Endodermal cell (in vitro differentiated cells): Measurements from ENCODE around the gene CDK10. TPM values are rescaled to one million over a fixed set of nuclear protein-coding genes. Genes with fewer than 3 reads are reported as not detected.

ENCODE experiments used
- DNase-seq: peaks from one replicate; pipeline ENCODE4 v3.0.0-alpha.2; 2017
- H3K27ac ChIP-seq: 2 replicates; pipeline ENCODE4 v1.5.1; 2013; ENCODE audit warnings: mild to moderate bottlenecking, low read depth, low read length, moderate library complexity
- H3K27me3 ChIP-seq: 2 replicates; pipeline ENCODE4 v1.6.1; 2013; ENCODE audit warnings: mild to moderate bottlenecking, low read length, moderate library complexity; ENCODE audit not compliant: insufficient read depth, control insufficient read depth, poor library complexity, severe bottlenecking
- H3K36me3 ChIP-seq: 2 replicates; pipeline ENCODE4 v1.7.0; 2013; ENCODE audit warnings: mild to moderate bottlenecking, low read length, moderate library complexity; ENCODE audit not compliant: control insufficient read depth, insufficient read depth
- H3K4me1 ChIP-seq: one replicate; pipeline ENCODE4 v1.7.0; 2013; ENCODE audit warnings: low read length; ENCODE audit not compliant: control insufficient read depth, insufficient read depth
- H3K4me3 ChIP-seq: 2 replicates; pipeline ENCODE4 v1.5.1; 2013; ENCODE audit warnings: mild to moderate bottlenecking, low read length, moderate library complexity
- H3K9ac ChIP-seq: 2 replicates; pipeline ENCODE4 v1.6.1; 2013; ENCODE audit warnings: mild to moderate bottlenecking, low read length, moderate library complexity; ENCODE audit not compliant: poor library complexity, severe bottlenecking; ENCODE audit errors: extremely low read depth
- H3K9me3 ChIP-seq: 2 replicates; pipeline ENCODE4 v1.6.1; 2013; ENCODE audit warnings: mild to moderate bottlenecking, low read length, moderate library complexity; ENCODE audit not compliant: control insufficient read depth
- H3K27ac Mint-ChIP-seq: 2 replicates; pipeline ENCODE4 v1.8.0; 2020; ENCODE audit warnings: mixed read lengths
- H3K27me3 Mint-ChIP-seq: 2 replicates; pipeline ENCODE4 v1.8.0; 2021; ENCODE audit warnings: mild to moderate bottlenecking, mixed read lengths; ENCODE audit not compliant: insufficient read depth
- H3K36me3 Mint-ChIP-seq: 2 replicates; pipeline ENCODE4 v1.8.0; 2020; ENCODE audit warnings: low read depth, mixed read lengths
- H3K4me1 Mint-ChIP-seq: 2 replicates; pipeline ENCODE4 v1.8.0; 2020; ENCODE audit warnings: mixed read lengths
- H3K4me3 Mint-ChIP-seq: 2 replicates; pipeline ENCODE4 v1.8.0; 2020; ENCODE audit warnings: mild to moderate bottlenecking, moderate library complexity, mixed read lengths
- H3K9me3 Mint-ChIP-seq: 2 replicates; pipeline ENCODE4 v1.8.0; 2020; ENCODE audit warnings: mild to moderate bottlenecking, mixed read lengths
- WGBS, 2 experiments: methylation state at CpG; one replicate each; pipeline versions ENCODE4 v1.1.5 to v1.1.7; 2013; ENCODE audit warnings: missing lambda C conversion rate in 2 of 2, mixed read lengths in 1 of 2; ENCODE audit not compliant: insufficient coverage in 1 of 2, insufficient read length in 1 of 2; 5-methylcytosine and 5-hydroxymethylcytosine counted together
- long read RNA-seq, 4 experiments: library from polyadenylated mRNA in 2 of 4; library from RNA in 1 of 4; library from capped mRNA in 1 of 4; stranded (forward) in 3 of 4; unstranded in 1 of 4; transcript quantifications; one replicate each; pipeline ENCODE4 v2.0.0, GENCODE V29; 2020 to 2021; ENCODE audit warnings: inconsistent platforms in 1 of 4
- polyA plus RNA-seq, 2 experiments: library from polyadenylated mRNA; stranded (reverse); fragments of 50-300 nt; gene quantifications; one replicate each; pipeline ENCODE4 v1.2.3, GENCODE V29; 2013
- total RNA-seq, 2 donors: library from RNA; stranded (reverse); fragmentation: NEBNext Ultra II Directional in 1 of 2; extraction: Animal tissue kit (Norgen Biotek cat#: 25700) in 1 of 2; gene quantifications; 2 replicates in 1 of 2; 3 replicates in 1 of 2; pipeline ENCODE4 v1.2.1, GENCODE V29; 2021
- TF ChIP-seq, protein P1 (sequence below): fragments of 200-600 bp; sonication (generic); conservative IDR thresholded peaks from 2 replicates; pipeline ENCODE4 v1.5.0; 2021; ENCODE audit warnings: antibody characterized with exemption, mild to moderate bottlenecking

The CDK10 gene, protein sequence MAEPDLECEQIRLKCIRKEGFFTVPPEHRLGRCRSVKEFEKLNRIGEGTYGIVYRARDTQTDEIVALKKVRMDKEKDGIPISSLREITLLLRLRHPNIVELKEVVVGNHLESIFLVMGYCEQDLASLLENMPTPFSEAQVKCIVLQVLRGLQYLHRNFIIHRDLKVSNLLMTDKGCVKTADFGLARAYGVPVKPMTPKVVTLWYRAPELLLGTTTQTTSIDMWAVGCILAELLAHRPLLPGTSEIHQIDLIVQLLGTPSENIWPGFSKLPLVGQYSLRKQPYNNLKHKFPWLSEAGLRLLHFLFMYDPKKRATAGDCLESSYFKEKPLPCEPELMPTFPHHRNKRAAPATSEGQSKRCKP
- total RNA-seq = 100 to 1,000 TPM; 108 to 123 TPM
- polyA plus RNA-seq (2013, experiment 1 of 2) = 95.5 TPM
- polyA plus RNA-seq (2013, experiment 2 of 2) = 113 TPM
- long read RNA-seq, experiment 1, partial matches to known transcripts = 8 of 20 reads
- long read RNA-seq, experiment 1, other reads (novel, unspliced or antisense) = 7 of 20 reads
- long read RNA-seq, experiment 2, transcript CDK10-202 (13 exons, 1,798 nt) = major isoform, 13 of 112 reads
- long read RNA-seq, experiment 2, partial matches to known transcripts = 35 of 112 reads
- long read RNA-seq, experiment 2, other reads (novel, unspliced or antisense) = 59 of 112 reads
- long read RNA-seq, experiment 3, transcript CDK10-204 (11 exons, 2,532 nt) = minor isoform, 11 of 360 reads
- long read RNA-seq, experiment 3, transcript CDK10-202 (13 exons, 1,798 nt) = major isoform, 39 of 360 reads
- long read RNA-seq, experiment 3, transcript CDK10-212 (12 exons, 1,376 nt) = minor isoform, 11 of 360 reads
- long read RNA-seq, experiment 3, partial matches to known transcripts = 14 of 360 reads
- long read RNA-seq, experiment 3, other reads (novel, unspliced or antisense) = 282 of 360 reads
- long read RNA-seq, experiment 4, transcript CDK10-212 (12 exons, 1,376 nt) = minor isoform, 9 of 95 reads
- long read RNA-seq, experiment 4, transcript CDK10-202 (13 exons, 1,798 nt) = major isoform, 21 of 95 reads
- long read RNA-seq, experiment 4, partial matches to known transcripts = 3 of 95 reads
- long read RNA-seq, experiment 4, other reads (novel, unspliced or antisense) = 60 of 95 reads

DNA sequence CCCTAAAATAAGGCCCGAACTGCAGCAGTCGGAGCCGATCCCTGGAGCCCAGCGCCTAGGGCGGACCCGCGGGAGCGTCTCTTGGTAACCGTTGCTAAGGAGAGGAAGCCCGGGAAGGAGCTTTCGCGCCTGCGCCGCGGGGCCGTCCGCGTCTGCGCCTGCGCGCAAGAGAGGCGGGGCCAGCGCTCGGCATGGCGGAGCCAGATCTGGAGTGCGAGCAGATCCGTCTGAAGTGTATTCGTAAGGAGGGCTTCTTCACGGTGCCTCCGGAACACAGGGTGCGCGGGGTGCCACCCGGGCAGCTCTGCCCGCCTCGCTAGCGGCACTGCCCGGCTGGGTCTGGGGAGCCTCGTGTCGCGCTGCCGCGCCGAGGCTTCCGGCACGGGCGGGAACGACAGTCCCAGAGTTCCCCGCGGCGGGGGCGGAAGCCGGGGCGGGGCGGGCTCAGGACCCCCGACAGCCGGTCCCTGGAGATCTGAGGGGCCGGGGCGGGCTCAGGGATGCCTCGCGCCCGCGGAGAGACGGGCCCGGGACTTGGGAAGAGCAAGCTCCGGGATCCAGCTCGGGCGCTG, at the start of gene CDK10:
Gene CDK10 (plus strand): TSS at position 170 of the 572 bp plus-strand sequence. CDS start 22 bp downstream, at position 192.
- DNase-seq = peak; percentile 97
- WGBS, 2 experiments = 1 to 2% methylated on average over 32 to 67 of the region's 67 CpGs
- Histone ChIP-seq H3K4me1 (no peaks in the 10 kb centered on the region), H3K36me3 (peaks cover 58% of the 10 kb centered on the region), H3K27ac (peak within 1 kb of the TSS; percentile 61), H3K9ac (peak within 1 kb of the TSS; percentile 77), H3K4me3 (peak within 1 kb of the TSS; percentile 87), H3K9me3 (peaks cover 46% of the 10 kb centered on the region), H3K27me3 (no peaks in the 10 kb centered on the region)
- Mint-ChIP-seq H3K4me1 (peaks cover 6% of the 10 kb centered on the region), H3K4me3 (peak within 1 kb of the TSS; percentile 73), H3K9me3 (peaks cover 44% of the 10 kb centered on the region), H3K27me3 (no peaks in the 10 kb centered on the region), H3K36me3 (peaks cover 77% of the 10 kb centered on the region), H3K27ac (peak within 1 kb of the TSS; percentile 93)
- TF ChIP-seq, protein P1, sequence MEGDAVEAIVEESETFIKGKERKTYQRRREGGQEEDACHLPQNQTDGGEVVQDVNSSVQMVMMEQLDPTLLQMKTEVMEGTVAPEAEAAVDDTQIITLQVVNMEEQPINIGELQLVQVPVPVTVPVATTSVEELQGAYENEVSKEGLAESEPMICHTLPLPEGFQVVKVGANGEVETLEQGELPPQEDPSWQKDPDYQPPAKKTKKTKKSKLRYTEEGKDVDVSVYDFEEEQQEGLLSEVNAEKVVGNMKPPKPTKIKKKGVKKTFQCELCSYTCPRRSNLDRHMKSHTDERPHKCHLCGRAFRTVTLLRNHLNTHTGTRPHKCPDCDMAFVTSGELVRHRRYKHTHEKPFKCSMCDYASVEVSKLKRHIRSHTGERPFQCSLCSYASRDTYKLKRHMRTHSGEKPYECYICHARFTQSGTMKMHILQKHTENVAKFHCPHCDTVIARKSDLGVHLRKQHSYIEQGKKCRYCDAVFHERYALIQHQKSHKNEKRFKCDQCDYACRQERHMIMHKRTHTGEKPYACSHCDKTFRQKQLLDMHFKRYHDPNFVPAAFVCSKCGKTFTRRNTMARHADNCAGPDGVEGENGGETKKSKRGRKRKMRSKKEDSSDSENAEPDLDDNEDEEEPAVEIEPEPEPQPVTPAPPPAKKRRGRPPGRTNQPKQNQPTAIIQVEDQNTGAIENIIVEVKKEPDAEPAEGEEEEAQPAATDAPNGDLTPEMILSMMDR = no peak

GRCh38 chr16:89637379-89637778, 49.1 kb upstream of the CDK10 start:
- H3K36me3 Mint-ChIP-seq = no peaks in the 10 kb centered on the region
- Histone ChIP-seq H3K4me3 (no peak overlapping the region), H3K27me3 (peaks cover 28% of the 10 kb centered on the region), H3K4me1 (no peaks in the 10 kb centered on the region), H3K27ac (no peak overlapping the region), H3K36me3 (no peaks in the 10 kb centered on the region), H3K9me3 (no peaks in the 10 kb centered on the region), H3K9ac (no peak overlapping the region)
- 92 to 98% methylated on average over 5 to 10 of the region's 10 CpGs for WGBS, 2 experiments
- DNase-seq = no peak
- no peaks in the 10 kb centered on the region for H3K9me3 Mint-ChIP-seq
- peaks cover 21% of the 10 kb centered on the region for H3K27me3 Mint-ChIP-seq
- H3K4me3 Mint-ChIP-seq = no peak overlapping the region
- no peak overlapping the region for H3K27ac Mint-ChIP-seq
- TF ChIP-seq, protein P1 = peak; percentile 20
- no peaks in the 10 kb centered on the region for H3K4me1 Mint-ChIP-seq

DNA sequence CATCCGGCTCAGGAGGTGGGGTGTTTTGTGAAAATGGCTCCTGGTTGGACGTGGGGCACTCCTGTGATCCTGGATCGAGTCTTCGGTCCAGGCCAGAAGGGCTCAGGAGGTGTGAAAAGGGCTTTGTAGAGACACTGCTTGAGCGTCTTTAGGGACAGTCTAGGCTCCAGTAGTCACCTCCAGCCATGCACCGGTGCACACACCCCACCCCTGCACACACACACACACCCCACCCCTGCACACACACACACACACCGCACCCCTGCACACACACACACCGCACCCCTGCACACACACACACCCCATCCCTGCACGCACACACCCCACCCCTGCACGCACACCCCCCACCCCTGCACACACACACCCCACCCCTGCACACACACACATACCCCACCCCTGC, 48.0 kb upstream of the CDK10 start:
- Mint-ChIP-seq H3K4me3 (no peak overlapping the region), H3K27me3 (peaks cover 18% of the 10 kb centered on the region), H3K9me3 (no peaks in the 10 kb centered on the region), H3K36me3 (no peaks in the 10 kb centered on the region), H3K4me1 (peaks cover 8% of the 10 kb centered on the region), H3K27ac (no peak overlapping the region)
- no peak for DNase-seq
- H3K4me3 ChIP-seq = no peak overlapping the region
- peaks cover 23% of the 10 kb centered on the region for H3K27me3 ChIP-seq
- 81 to 87% methylated on average over 2 to 6 of the region's 10 CpGs for WGBS, 2 experiments
- TF ChIP-seq, protein P1 = no peak
- H3K4me1 ChIP-seq = peaks cover 5% of the 10 kb centered on the region
- H3K27ac ChIP-seq = no peak overlapping the region
- no peaks in the 10 kb centered on the region for H3K36me3 ChIP-seq
- no peak overlapping the region for H3K9ac ChIP-seq
- no peaks in the 10 kb centered on the region for H3K9me3 ChIP-seq
